HepG2 (cell line): ENCODE results near the gene NIFK. TPM values are rescaled to one million over a fixed set of nuclear protein-coding genes. Genes with fewer than 3 reads are reported as not detected.

ENCODE experiments used
- E2F1 ChIP-seq: sonication (generic); formaldehyde crosslinking; IDR thresholded peaks from 2 replicates; pipeline ENCODE4 v1.5.0; 2020; ENCODE audit warnings: missing genetic modification reagents
- HINFP ChIP-seq: sonication (generic); formaldehyde crosslinking; IDR thresholded peaks from 2 replicates; pipeline ENCODE4 v1.4.0; 2020; ENCODE audit warnings: low read depth, mild to moderate bottlenecking, missing genetic modification reagents
- HOXD1 ChIP-seq: sonication (generic); formaldehyde crosslinking; IDR thresholded peaks from 2 replicates; pipeline ENCODE4 v1.5.0; 2020; ENCODE audit warnings: missing genetic modification reagents
- SRSF4 ChIP-seq: fragments of 200-400 bp; formaldehyde crosslinking; IDR thresholded peaks from one replicate; pipeline ENCODE4 v1.6.1; 2018; ENCODE audit warnings: mild to moderate bottlenecking, low read depth, low read length, moderate library complexity; ENCODE audit not compliant: poor library complexity, severe bottlenecking
- TFAP4 ChIP-seq: sonication (generic); IDR thresholded peaks from 2 replicates; pipeline ENCODE4 v1.6.1; 2016; ENCODE audit warnings: low read depth, borderline replicate concordance
- USF2 ChIP-seq, 2 experiments: sonication (generic) in 1 of 2; formaldehyde crosslinking in 1 of 2; IDR thresholded peaks; 2 replicates each; pipeline versions ENCODE4 v1.5.1 to v1.6.1; 2011 to 2020; ENCODE audit warnings: borderline replicate concordance in 1 of 2, low read depth in 1 of 2, low read length in 1 of 2, mild to moderate bottlenecking in 1 of 2, missing genetic modification reagents in 1 of 2, moderate library complexity in 1 of 2
- ZBTB40 ChIP-seq, 2 experiments: fragments of 450-650 bp in 1 of 2; sonication (generic) in 1 of 2; formaldehyde crosslinking in 1 of 2; IDR thresholded peaks; 2 replicates each; pipeline versions ENCODE4 v1.6.1 to v1.8.0; 2016 to 2022; ENCODE audit warnings: antibody characterized with exemption in 1 of 2, mild to moderate bottlenecking in 1 of 2, missing genetic modification reagents in 1 of 2
- ZNF639 ChIP-seq: conservative IDR thresholded peaks from 2 replicates; pipeline ENCODE4 v1.6.1; 2018; ENCODE audit warnings: missing genetic modification reagents
- polyA plus RNA-seq, 8 experiments: library from polyadenylated mRNA; depleted of rRNA in 3 of 8; stranded (reverse) in 7 of 8; unstranded in 1 of 8; fragments of >200 nt; fragmentation: Illumina TruSeq in 4 of 8; extraction: Trizol in 4 of 8; gene quantifications; 2 replicates each; pipeline versions ENCODE4 v1.2.1 to v1.2.3, GENCODE V29; 2011 to 2016; ENCODE audit warnings: low read depth in 4 of 8, missing spikeins in 1 of 8, mixed read lengths in 1 of 8; ENCODE audit not compliant: insufficient read depth in 1 of 8
- total RNA-seq, 5 experiments: library from RNA; depleted of rRNA; stranded (reverse); fragments of >200 nt; fragmentation: Illumina TruSeq; extraction: Trizol; gene quantifications; 2 replicates each; pipeline ENCODE4 v1.2.3, GENCODE V29; 2016; ENCODE audit warnings: low read depth in 1 of 5

NIFK gene
- total and polyA plus RNA-seq, 2 of the 13 experiments (the other 11 are each of a cell fraction or from before 2014, with no cell fraction given) = 19.6 to 105 TPM

- TF ChIP-seq ZBTB40 (IDR thresholded peaks at IDR 0.05) (no peak), ZBTB40 (CRISPR knock-in tag; IDR thresholded peaks at IDR 0.05) (peak; percentile 85), SRSF4 (no peak), HINFP (CRISPR knock-in tag) (peak; percentile 99), TFAP4 (peak; percentile 50; the same call in 1 of the 2 replicates), HOXD1 (CRISPR knock-in tag) (peak; percentile 74; the same call in 1 of the 2 replicates), USF2 (IDR thresholded peaks at IDR 0.05; ENCODE audit: low read depth, low read length) (peak; percentile 84), USF2 (CRISPR knock-in tag; IDR thresholded peaks at IDR 0.05; ENCODE audit: borderline replicate concordance) (peak; percentile 94; the same call in 1 of the 2 replicates), E2F1 (peak; percentile 97), ZNF639 (CRISPR knock-in tag) (peak; percentile 97)
Measured at GRCh38 chr2:121755237-121756111, 18.8 kb upstream of the NIFK start, which contains the start of gene TSN (continued).
